Measurements from ENCODE around the gene KRT77. TPM values are rescaled to one million over a fixed set of nuclear protein-coding genes. Genes with fewer than 3 reads are reported as not detected.
"Not testable (repeated sequence)": the region's sequence is repeated elsewhere in the genome, so short reads cannot be mapped to it uniquely, and the experiment has no call there.

Gene KRT77
- total RNA-seq, 1 experiment from 2014 or later, result not detected

- no peak for DNase-seq (ENCODE audit: extremely low read depth, low read depth)
These were observed 23.4 kb downstream of the KRT77 start for GRCh38 chr12:52679875-52680274.

- DNase-seq (ENCODE audit: extremely low read depth, low read depth), result no peak
These were observed 25.7 kb downstream of the KRT77 start for GRCh38 chr12:52677671-52678070.

- DNase-seq (ENCODE audit: extremely low read depth, low read depth), result no peak
These were observed 26.2 kb downstream of the KRT77 start for GRCh38 chr12:52677126-52677525.

- no peak for DNase-seq (ENCODE audit: extremely low read depth, low read depth)
These were observed 27.2 kb downstream of the KRT77 start for GRCh38 chr12:52676163-52676562.

- no peak for DNase-seq (ENCODE audit: extremely low read depth, low read depth)
These were observed 28.0 kb downstream of the KRT77 start for GRCh38 chr12:52675301-52675701.

- no peak for DNase-seq (ENCODE audit: extremely low read depth, low read depth)
These were observed 28.9 kb downstream of the KRT77 start for GRCh38 chr12:52674433-52674775.

GRCh38 chr12:52673713-52674432, 29.5 kb downstream of the KRT77 start:
- DNase-seq (ENCODE audit: extremely low read depth, low read depth), result no peak

GRCh38 chr12:52673217-52673616, 30.1 kb downstream of the KRT77 start:
- no peak for DNase-seq (ENCODE audit: extremely low read depth, low read depth)

- DNase-seq (ENCODE audit: extremely low read depth, low read depth), result no peak
These were observed 30.9 kb downstream of the KRT77 start for GRCh38 chr12:52672321-52672933.

- no peak for DNase-seq (ENCODE audit: extremely low read depth, low read depth)
These were observed 32.4 kb downstream of the KRT77 start for GRCh38 chr12:52670961-52671360.

- DNase-seq (ENCODE audit: extremely low read depth, low read depth), result no peak
These were observed 32.8 kb downstream of the KRT77 start for GRCh38 chr12:52670506-52670905.

- DNase-seq (ENCODE audit: extremely low read depth, low read depth), result not testable (repeated sequence)
These were observed 33.4 kb downstream of the KRT77 start for GRCh38 chr12:52669941-52670340.

- no peak for DNase-seq (ENCODE audit: extremely low read depth, low read depth)
These were observed 33.9 kb downstream of the KRT77 start for GRCh38 chr12:52669426-52669825.

- no peak for DNase-seq (ENCODE audit: extremely low read depth, low read depth)
These were observed 35.4 kb downstream of the KRT77 start for GRCh38 chr12:52667931-52668330.

- peak; percentile 4 for DNase-seq (ENCODE audit: extremely low read depth, low read depth)
These were observed 35.8 kb downstream of the KRT77 start for GRCh38 chr12:52667509-52667908.

- DNase-seq (ENCODE audit: extremely low read depth, low read depth), result no peak
These were observed 36.9 kb downstream of the KRT77 start for GRCh38 chr12:52666471-52666870.

- no peak for DNase-seq (ENCODE audit: extremely low read depth, low read depth)
These were observed 39.9 kb downstream of the KRT77 start for GRCh38 chr12:52663420-52663819.

GRCh38 chr12:52662918-52663229, 40.5 kb downstream of the KRT77 start:
- no peak for DNase-seq (ENCODE audit: extremely low read depth, low read depth)

GRCh38 chr12:52662093-52662917, 41.0 kb downstream of the KRT77 start:
- no peak for DNase-seq (ENCODE audit: extremely low read depth, low read depth)

GRCh38 chr12:52661668-52662067, 41.7 kb downstream of the KRT77 start:
- DNase-seq (ENCODE audit: extremely low read depth, low read depth), result no peak

- no peak for DNase-seq (ENCODE audit: extremely low read depth, low read depth)
These were observed 42.3 kb downstream of the KRT77 start for GRCh38 chr12:52660934-52661499.

- DNase-seq (ENCODE audit: extremely low read depth, low read depth), result no peak
These were observed 43.4 kb downstream of the KRT77 start for GRCh38 chr12:52659951-52660350.

Data from NCI-H460 (cell line).